NCI-H510A treated with DMSO at 0.1 percent for 48 hours (cell line): Measurements from ENCODE around the gene TMEFF2.
"Not testable (repeated sequence)": the region's sequence is repeated elsewhere in the genome, so short reads cannot be mapped to it uniquely, and the experiment has no call there.

Experiments
- DNase-seq: peaks from one replicate; lab custom pipeline; 2025; lab: John Stamatoyannopoulos, UW

TMEFF2 gene

DNA sequence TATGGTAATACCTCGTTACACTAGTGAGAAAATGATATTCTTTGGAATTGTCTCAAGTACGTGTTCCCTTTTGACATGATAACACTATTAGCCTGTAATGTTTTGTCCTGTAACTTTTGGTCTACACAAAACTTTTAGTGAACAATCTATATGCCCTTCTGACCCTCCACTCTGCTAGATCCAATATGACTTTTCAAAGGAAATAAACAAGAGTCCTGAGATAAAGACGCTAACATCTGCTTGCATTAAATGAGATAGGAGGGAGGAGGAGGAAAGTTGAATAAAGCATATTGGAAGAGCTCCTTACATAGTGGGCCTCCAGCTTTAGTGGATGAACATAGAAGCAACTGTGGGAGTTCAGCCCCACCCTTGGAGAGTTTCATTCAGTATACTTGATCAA is 264.5 kb downstream of the TMEFF2 start:
- no peak for DNase-seq

DNA sequence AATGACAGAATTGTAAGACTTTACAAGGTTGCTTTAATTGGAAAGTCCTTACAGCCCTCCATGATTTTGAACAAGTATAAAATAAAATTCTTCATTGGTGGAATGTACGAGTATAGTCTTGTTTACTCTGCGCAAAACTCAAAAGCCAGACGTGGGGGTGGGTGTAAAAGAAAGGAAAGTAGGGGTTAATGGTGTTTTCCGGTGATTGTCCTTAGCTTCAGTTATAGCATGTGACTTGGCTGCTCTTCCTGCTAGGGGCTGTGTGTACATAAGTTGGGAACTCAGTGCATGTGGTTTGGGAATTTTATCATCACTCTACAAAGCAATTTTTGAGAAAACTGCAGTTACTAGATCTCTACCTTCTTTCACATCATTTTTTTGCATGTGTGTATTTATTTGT is 265.4 kb downstream of the TMEFF2 start:
- DNase-seq = no peak

DNA sequence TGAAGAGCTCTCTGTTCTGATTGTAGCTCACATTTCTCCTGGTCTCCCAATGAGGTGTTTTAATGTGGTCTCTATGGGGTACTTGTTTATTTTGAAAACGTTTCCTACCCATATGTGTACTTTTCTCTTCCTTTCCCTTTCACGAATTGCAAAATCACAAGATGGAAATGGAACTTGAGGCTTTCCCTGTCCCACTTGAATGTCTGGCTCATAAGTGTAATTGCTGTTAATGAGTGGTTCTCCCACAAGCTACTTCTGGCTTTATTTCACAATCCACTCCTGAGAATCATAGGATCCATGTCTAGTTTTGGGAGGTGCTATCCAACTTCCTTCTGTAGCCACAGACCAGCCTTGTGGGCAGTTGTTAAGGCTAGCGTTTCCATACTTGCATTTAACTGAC is 266.7 kb downstream of the TMEFF2 start:
- peak; percentile 24 for DNase-seq

DNA sequence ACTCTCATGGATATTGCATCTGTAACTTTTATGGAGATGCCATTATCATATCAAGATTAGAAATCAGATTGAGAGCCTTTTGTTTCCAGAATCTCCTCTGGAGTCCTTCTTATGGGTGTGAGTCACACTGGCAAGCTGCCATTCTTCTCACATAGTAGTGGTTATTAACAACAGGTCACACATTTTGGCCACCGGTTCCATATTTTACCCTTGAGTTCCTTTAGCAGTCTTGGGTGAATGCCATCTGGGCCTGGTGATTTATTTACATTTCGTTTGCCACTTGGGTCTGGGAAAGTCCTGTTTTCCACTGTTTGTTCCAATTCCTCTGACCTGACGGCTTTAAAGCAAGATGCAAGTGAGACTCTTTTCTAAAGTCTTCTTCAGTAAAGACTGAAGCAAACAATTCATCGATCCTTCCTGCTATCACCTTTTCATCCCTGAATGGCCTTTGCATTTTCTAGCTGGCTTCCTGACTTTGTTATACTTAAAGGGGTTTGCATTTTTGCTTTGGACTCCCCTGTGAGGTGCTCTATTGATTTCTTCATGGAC is 267.3 kb downstream of the TMEFF2 start:
- DNase-seq = peak; percentile 37

DNA sequence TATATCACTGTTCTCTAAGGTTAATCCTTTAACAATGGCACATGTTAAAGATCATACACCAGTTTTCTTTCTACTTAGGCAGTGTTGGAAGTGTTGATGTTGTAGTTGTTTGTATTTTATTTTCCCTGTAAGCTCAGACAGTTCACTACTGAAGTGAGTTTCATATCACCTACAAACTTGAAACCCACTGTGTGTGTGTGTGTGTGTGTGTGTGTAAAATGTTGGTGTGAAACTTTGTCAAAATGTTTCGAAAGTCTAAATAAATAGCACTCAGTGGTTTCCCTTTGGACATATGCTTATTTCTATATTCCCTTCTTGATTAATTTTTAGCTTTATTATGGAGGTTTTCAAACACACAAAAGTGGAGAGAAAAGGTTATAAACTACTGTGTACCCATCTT is 268.1 kb downstream of the TMEFF2 start:
- DNase-seq = no peak

DNA sequence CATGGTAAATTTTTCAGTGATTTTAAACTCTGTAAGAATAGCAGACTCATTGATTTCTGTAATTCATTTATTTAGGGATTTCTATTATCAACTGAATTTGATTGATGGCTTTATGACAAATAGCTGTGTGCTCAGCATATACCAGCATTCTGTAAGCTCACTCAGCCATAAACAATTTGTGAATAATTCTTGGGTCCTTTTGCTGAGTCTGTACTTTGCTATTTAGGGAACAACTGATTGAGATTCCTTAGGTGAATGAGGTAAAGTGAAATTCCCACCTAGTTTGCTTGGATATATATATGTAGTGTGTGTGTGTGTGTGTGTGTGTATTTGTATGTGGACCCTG is 271.1 kb downstream of the TMEFF2 start:
- no peak for DNase-seq

DNA sequence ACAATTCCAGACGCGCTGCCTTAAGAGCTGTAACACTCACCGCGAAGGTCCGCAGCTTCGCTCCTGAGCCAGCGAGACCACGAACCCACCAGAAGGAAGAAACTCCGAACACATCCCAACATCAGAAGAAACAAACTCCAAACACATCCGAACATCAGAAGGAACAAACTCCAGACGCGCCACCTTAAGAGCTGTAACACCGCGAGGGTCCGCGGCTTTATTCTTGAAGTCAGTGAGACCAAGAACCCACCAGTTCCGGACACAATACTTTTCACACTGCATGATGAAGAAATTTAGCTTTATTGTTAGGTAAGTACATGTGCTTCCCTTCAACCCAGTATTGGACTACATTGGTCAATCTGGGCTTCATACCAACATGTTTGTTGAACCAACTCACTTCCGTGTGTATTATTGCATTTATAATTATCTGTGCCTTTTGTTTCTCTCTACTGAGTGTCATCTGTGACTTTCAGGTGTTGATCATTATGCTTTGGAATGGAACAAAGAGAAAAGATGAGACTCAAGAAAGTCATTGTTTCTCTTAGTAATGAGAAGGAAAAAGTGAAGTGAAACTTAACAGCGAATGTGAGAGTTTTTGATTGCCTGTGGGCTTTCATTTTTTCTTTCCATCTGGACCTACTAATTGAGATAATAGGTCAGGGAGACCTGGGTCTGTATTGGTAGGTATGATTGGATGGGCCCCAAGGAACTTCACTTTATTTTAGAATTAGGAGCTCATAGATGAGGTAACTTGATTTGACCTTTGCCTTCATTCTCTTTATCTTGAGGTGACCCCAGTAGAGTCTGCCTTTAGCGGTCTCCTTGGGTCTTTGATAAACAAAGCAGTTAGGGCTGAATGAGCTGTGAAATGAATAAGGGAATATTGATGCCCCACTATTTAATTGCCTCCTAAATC is 271.7 kb downstream of the TMEFF2 start:
- no peak for DNase-seq

DNA sequence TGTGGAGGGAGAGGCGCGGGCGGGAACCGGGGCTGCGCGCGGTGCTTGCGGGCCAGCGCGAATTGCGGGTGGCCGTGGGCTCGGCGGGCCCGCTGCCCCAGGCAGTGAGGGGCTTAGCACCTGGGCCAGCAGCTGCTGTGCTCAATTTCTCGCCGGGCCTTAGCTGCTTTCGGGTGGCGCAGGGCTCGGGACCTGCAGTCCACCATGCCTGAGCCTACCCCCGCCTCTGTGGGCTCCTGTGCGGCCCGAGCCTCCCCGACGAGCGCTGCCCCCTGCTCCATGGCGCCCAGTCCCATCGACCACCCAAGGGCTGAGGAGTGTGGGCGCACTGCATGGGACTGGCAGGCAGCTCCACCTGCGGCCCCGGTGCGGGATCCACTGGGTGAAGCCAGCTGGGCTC is 273.1 kb downstream of the TMEFF2 start:
- not testable (repeated sequence) for DNase-seq

DNA sequence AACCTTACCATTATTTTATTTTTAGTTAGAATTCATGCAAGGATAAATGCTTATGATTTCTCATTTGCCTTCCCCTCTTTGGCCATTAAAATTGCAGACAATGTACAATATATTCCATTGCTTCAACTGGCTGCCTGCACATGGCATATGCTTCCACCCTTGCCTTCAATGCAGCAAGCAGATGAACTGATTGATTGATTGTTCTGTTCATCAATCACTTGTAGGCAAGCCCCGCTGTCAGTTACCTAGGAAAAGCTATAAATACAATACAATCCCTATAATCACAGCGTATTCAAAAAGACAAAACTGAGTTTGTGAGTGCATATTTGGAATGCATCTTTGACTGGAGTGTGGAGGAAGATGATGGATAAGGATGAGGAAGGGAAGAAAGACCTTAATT is 274.2 kb downstream of the TMEFF2 start:
- DNase-seq = no peak

DNA sequence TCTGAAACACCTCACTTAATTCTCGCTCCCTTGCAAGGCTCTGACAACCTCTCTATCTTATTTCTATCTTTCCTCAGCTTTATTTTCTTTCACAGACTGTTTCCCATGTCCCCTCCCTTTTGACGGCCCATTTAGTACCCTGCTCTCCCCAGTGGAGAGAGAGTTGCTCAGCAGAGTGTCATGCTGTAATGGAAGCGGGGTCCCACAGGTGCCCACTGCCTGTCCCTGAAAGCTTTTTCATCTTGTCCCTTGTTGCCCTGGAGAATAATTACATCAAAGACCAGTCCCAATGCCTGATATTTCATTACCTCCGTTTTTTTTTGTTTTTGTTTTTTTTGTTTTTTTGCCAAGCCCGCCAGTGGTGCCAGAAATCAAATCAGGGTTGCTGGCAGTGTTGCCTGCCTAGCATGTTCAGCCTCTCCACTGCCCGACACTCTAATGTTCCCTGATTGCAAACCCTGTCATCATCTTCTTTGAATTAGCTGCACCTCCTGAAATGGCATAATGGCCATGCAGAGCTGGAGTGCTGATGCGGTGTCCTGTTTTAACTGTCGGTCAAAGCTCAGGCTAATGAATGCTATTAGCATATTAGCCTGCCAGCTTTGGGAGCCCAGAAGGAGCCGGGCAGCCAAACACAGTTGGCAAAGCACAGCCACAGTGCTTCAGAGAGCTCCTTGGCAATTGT is 276.6 kb downstream of the TMEFF2 start:
- DNase-seq = no peak

DNA sequence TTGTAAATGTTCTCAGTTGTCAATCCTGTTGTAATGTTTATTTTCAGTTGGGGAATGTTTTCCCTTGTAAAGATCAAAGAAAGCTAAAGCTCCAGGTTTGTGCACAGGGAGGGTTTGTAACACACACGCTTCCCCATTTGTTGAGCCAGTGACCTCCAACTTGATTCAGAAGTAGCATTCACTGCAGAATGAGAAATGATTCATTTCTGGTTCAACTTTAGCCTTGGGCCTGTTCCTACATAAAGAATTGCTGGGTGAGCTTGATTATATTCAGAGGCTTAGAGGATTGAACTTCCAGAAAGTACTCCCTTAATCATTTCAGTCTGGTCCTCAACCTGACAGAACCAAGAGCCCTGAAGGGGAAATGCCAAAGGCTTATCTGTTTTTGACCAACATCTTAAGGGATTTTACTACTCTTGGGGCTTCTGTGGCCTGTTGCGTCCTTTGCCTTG is 277.3 kb downstream of the TMEFF2 start:
- DNase-seq = no peak

DNA sequence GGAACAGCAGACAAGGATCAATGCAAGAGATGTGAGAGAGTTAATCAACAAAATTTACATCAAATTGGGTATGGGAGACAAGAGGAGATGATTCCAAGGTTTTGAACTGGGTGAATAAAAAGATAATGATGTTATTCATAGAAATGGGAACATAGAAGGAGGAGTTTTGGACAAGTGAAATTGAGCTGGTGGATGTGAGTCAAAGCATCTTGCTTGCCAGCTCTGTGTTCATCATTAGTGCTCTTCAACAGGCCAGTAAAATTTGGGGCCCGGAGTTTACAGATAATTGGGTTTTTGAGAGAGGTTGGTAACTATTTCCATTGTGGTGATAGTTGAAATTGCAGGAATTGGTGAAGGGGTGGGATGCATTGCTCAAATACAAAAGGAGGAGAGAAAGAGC is 277.9 kb downstream of the TMEFF2 start:
- no peak for DNase-seq

DNA sequence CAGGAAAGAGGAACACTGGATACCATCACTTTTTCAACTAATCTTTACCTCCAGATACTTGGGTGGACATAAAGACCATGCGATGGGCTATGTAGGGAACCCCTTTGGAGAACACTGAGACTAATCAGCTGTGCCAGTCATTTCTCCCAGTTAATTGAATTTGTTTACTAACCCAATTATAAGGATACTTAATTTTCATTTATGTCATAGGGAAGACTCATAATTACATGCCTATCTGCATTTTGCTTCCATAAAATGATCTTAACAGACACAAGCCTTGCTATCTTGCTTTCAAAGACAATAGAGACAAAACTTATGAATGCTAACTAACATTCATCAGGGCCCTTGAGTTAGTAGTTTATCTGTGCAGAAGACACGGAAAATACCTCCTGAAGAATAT is 279.0 kb downstream of the TMEFF2 start:
- no peak for DNase-seq

DNA sequence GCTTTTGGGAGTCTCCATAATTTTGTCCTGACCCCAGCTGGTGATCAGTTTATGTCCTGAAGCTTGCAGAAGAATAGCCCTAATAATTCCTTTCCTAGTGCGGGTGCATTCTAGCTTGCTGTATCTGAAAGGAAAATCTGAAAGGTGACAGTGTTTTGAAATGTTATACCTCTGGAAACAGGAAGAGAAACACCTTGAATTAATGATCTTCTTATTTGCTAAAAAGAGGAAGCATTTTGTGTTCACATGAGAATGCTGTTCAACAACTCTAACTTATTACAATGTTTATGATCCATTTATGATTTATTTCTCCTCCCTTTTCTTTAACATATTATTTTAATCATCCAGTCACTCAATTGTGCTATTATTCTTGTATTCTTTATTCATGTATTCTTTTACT is 280.9 kb downstream of the TMEFF2 start:
- DNase-seq = no peak

DNA sequence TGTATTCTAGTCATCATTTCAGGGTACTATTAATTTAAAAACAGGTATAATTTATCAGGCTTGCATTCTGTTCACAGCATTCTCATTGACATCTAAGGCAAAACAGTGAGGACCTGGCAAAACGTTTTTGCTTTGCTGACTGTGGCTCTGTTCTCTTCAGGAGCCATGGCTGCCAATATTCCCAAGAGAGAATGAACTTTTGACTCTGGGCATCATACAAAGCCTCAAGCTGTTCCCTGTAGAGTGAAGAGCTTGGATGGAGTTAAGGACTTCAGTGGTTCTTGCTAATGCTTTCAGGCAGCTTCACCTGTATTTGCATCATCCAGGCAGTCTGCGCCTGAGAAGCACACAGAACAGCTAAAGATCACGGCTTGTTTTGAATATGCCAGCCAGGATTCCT is 282.0 kb downstream of the TMEFF2 start:
- peak; percentile 25 for DNase-seq

DNA sequence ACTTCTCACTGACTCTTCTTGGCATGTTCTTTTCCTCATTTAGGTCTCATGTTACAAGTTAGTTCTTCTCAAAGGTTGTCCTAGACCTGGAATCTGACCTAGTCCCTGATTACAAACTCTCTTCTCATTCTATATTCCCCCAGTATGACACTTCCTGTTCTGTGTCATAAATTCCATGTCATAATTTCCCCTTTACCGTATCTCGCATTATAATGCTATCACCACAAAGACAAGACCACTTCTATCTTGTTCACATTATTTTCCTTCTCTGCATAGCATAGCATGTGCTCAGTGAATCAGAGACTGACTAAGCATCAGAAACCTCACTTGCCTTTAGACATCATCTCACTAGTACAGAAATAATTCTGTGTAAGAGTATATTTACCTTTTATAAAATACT is 284.2 kb downstream of the TMEFF2 start:
- no peak for DNase-seq

DNA sequence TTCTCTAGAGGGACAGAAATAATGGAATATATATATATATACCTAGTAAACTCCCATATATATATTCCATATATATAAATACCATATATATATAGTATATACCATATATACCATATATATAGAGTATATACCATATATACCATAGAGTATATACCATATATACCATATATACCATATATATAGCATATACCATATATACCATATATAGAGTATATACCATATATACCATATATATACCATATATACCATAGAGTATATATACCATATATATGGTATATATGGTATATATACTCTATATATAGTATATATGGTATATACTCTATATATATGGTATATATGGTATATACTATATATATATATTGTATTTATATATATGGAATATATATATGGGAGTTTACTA is 285.9 kb downstream of the TMEFF2 start:
- DNase-seq = no peak

DNA sequence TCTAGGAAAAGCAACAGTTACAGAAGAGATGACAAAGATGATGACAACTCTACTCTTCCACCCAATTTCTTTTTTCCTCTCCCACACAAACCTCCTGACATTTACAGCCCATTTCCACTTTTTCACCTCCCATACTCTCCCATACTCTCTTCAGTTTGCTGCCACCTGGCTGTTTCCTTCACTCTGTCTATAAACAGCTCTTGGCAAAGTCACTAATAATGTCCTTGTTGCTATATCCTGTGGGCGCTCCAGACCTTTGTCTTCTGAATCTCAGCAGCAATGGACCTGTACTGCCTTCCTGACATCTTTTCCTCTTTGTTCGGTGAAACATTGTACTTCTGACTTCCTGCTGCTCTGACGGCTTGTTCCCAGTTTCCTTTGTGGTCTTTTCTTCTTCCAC is 287.2 kb downstream of the TMEFF2 start:
- no peak for DNase-seq

DNA sequence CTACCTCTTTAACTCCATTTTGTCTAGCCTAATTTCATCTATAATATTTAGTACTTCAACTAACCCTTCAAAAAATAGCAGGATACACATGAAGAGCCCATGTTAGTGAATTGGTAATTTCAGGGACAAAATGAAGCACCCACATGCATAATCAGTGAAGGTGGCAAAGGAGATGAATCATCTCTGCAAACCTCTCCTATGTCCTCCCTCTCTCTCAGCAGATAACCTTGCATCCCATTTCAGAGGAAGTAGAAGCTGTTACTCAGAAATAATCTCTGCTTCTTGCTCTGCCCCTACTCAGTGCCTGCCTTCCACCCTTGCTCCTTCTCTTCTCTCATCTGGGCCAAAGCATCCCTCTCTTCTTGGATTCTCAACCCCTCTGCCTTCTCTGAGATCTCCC is 287.6 kb downstream of the TMEFF2 start:
- no peak for DNase-seq

DNA sequence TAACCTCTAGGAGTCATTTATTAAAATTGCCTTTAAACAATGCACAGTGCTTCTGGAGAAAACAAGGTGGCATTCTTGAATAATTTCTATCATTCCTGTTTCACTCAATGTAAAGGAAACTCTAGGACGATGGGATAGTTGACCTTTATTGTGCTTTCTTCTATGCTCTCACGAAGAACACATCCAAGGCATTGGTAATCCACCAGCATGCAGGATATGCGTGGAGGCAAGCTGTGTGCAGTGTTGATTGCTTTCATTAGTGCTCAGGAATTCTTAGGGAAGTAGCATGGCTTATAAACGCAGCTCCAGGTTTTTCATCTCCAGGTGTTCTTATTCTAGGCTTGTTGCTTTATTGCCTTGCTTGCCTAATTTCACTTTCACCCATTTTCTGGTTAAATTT is 289.4 kb downstream of the TMEFF2 start:
- DNase-seq = no peak

DNA sequence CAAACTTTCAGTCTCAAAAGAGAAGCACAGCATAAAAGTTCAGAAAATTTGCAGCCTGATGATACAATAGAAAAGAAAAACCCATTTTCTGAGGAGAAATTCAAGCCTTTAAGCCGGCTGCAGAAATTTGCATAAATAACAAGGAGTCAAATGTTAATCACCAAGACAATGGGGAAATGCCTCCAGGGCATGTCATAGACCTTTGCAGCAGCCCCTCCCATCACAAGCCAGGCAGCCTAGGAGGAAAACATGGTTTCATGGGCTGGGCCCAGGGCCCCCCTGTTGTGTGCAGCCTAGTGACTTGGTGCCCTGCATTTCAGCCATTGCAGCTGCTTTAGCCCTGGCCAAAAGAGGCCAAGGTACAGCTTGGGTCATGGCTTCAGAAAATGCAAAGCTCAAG is 293.7 kb downstream of the TMEFF2 start:
- no peak for DNase-seq

DNA sequence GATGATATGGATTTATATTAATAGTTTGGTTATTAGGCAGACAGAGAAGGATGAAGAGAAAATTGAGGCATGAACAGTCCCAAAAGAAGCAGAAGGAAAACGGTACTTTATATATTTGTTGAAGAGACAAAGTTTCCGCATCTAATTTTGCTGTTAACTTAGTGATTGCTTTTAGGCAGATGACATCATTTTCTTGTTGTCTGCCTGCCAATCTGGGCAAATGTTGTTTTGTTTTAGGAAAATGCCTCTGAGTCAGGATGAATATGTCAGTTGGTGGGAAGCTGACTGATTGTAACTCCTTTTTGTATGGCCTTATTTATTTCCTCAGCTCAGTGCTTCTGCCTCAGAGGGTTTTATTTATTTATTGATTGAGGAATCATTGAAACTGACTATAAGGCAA is 295.3 kb downstream of the TMEFF2 start:
- no peak for DNase-seq
